Vagina (tissue), 2 donors: ENCODE measurements around the gene CXCR5. TPM values are rescaled to one million over a fixed set of nuclear protein-coding genes. Genes with fewer than 3 reads are reported as not detected.

Source experiments
- DNase-seq, 2 donors: peaks; one replicate each; pipeline ENCODE4 v3.0.0-alpha.2; 2017; ENCODE audit errors: extremely low spot score in 2 of 2
- H3K27ac ChIP-seq: fragments of 200-600 bp; sonication (generic); one replicate; pipeline ENCODE4 v1.5.1; 2019
- H3K27me3 ChIP-seq: fragments of 200-600 bp; sonication (generic); one replicate; pipeline ENCODE4 v1.5.1; 2019
- H3K36me3 ChIP-seq, 2 donors: fragments of 200-600 bp; sonication (generic); one replicate each; pipeline ENCODE4 v1.5.1; 2017 to 2019
- H3K4me1 ChIP-seq: fragments of 200-600 bp; sonication (generic); one replicate; pipeline ENCODE4 v1.5.1; 2019
- H3K4me3 ChIP-seq, 2 donors: fragments of 200-600 bp; sonication (generic); 1 replicate in 1 of 2; 2 replicates in 1 of 2; pipeline ENCODE4 v1.5.1; 2016 to 2019
- H3K9me3 ChIP-seq: fragments of 200-600 bp; sonication (generic); one replicate; pipeline ENCODE4 v1.5.1; 2019
- CTCF ChIP-seq, 3 experiments: fragments of 450-650 bp in 2 of 3; fragments of 200-600 bp in 1 of 3; sonication (generic) in 1 of 3; IDR thresholded peaks; one replicate each; pipeline ENCODE4 v1.5.1; 2017 to 2019; ENCODE audit warnings: antibody characterized with exemption in 3 of 3, mild to moderate bottlenecking in 2 of 3, moderate library complexity in 2 of 3
- POLR2A ChIP-seq, 2 donors: fragments of 450-650 bp; IDR thresholded peaks; one replicate each; pipeline ENCODE4 v1.6.1; 2017; ENCODE audit warnings: antibody characterized with exemption in 2 of 2, mild to moderate bottlenecking in 2 of 2, moderate library complexity in 2 of 2
- POLR2AphosphoS5 ChIP-seq, 2 donors: sonication (generic); formaldehyde crosslinking; IDR thresholded peaks; one replicate each; pipeline ENCODE4 v1.9.0; 2017; ENCODE audit warnings: antibody characterized with exemption in 2 of 2, mild to moderate bottlenecking in 2 of 2, low read depth in 1 of 2; ENCODE audit not compliant: insufficient read depth in 1 of 2
- intact Hi-C: fragments of 100-400 bp; cut with DNase I; formaldehyde crosslinking; loops from one replicate; pipeline ENCODE4 v1.15.1; 2023
- total RNA-seq: library from RNA; depleted of rRNA; stranded (reverse); fragments of >200 nt; gene quantifications from one replicate; pipeline ENCODE4 v1.2.3, GENCODE V29; 2016

The CXCR5 gene
- total RNA-seq, 1 donor from 2014 or later: not detected

DNA sequence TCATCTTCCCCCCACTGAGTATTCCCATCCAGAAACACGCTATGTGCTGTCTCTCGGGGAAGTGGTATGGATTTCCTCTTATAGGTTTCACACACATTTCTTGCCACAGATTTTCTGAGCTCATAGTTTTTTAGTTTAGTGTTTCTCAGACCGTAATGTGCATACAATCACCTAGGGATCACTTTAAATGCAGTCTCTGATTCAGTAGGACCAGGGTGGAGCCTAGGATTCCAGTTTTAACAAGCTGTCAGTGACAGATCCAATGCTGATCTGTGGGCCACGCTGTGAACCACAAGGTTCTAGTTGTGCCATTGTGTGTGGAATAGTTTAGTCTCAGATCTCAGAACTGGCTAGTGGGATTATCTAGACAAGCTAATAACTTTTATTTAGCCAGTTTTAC is 23.7 kb upstream of the CXCR5 start:
- Histone ChIP-seq H3K4me1 (no peaks in the 10 kb centered on the region), H3K9me3 (no peaks in the 10 kb centered on the region), H3K36me3 (no peaks in the 10 kb centered on the region), H3K27ac (no peak overlapping the region), H3K27me3 (no peaks in the 10 kb centered on the region), H3K4me3 (no peak overlapping the region)
- intact Hi-C loops: no loop called here
- no peak for DNase-seq
- no peak for TF ChIP-seq CTCF (IDR thresholded peaks at IDR 0.05)
- no peak for TF ChIP-seq POLR2AphosphoS5 (IDR thresholded peaks at IDR 0.05; ENCODE audit: insufficient read depth in 1 of 2, low read depth in 1 of 2)
- no peak for TF ChIP-seq POLR2A (IDR thresholded peaks at IDR 0.05)

GRCh38 chr11:118868659-118869058 is 15.0 kb upstream of the CXCR5 start:
- H3K9me3 ChIP-seq: no peaks in the 10 kb centered on the region
- TF ChIP-seq POLR2AphosphoS5 (IDR thresholded peaks at IDR 0.05; ENCODE audit: insufficient read depth in 1 of 2, low read depth in 1 of 2) (no peak), CTCF (IDR thresholded peaks at IDR 0.05) (no peak), POLR2A (IDR thresholded peaks at IDR 0.05) (no peak)
- no peak for DNase-seq
- peak overlapping the region; percentile 90 for H3K27ac ChIP-seq
- intact Hi-C loops: no loop called here
- no peak overlapping the region for H3K4me3 ChIP-seq
- no peaks in the 10 kb centered on the region for H3K36me3 ChIP-seq
- peaks cover 25% of the 10 kb centered on the region for H3K4me1 ChIP-seq
- H3K27me3 ChIP-seq: no peaks in the 10 kb centered on the region

GRCh38 chr11:118870396-118871343 is 13.0 kb upstream of the CXCR5 start:
- DNase-seq: peak in 1 of 2 donors; percentile 96
- TF ChIP-seq POLR2A (IDR thresholded peaks at IDR 0.05) (no peak), CTCF (IDR thresholded peaks at IDR 0.05) (peak in 1 of 3 experiments; percentile 4), POLR2AphosphoS5 (IDR thresholded peaks at IDR 0.05; ENCODE audit: insufficient read depth in 1 of 2, low read depth in 1 of 2) (peak in 1 of 2 donors; percentile 81)
- H3K27ac ChIP-seq: peak overlapping the region; percentile 90
- peaks cover 25% of the 10 kb centered on the region for H3K4me1 ChIP-seq
- intact Hi-C loops: no loop called here
- no peaks in the 10 kb centered on the region for H3K36me3 ChIP-seq
- peak overlapping the region; percentile 21 to 23 for H3K4me3 ChIP-seq
- H3K27me3 ChIP-seq: no peaks in the 10 kb centered on the region
- no peaks in the 10 kb centered on the region for H3K9me3 ChIP-seq

GRCh38 chr11:118872403-118872821 is 11.3 kb upstream of the CXCR5 start:
- intact Hi-C loops: no loop called here
- no peak for TF ChIP-seq POLR2A (IDR thresholded peaks at IDR 0.05)
- TF ChIP-seq POLR2AphosphoS5 (IDR thresholded peaks at IDR 0.05; ENCODE audit: insufficient read depth in 1 of 2, low read depth in 1 of 2): no peak
- TF ChIP-seq CTCF (IDR thresholded peaks at IDR 0.05): no peak
- Histone ChIP-seq H3K27me3 (no peaks in the 10 kb centered on the region), H3K36me3 (no peaks in the 10 kb centered on the region), H3K9me3 (no peaks in the 10 kb centered on the region), H3K4me3 (no peak overlapping the region), H3K4me1 (peaks cover 25% of the 10 kb centered on the region), H3K27ac (no peak overlapping the region)
- no peak for DNase-seq

- intact Hi-C loops: no loop called here
- H3K27me3 ChIP-seq: no peaks in the 10 kb centered on the region
- H3K9me3 ChIP-seq: no peaks in the 10 kb centered on the region
- TF ChIP-seq POLR2AphosphoS5 (IDR thresholded peaks at IDR 0.05; ENCODE audit: insufficient read depth in 1 of 2, low read depth in 1 of 2): no peak
- TF ChIP-seq POLR2A (IDR thresholded peaks at IDR 0.05): no peak
- no peak for TF ChIP-seq CTCF (IDR thresholded peaks at IDR 0.05)
- peaks cover 25% of the 10 kb centered on the region for H3K4me1 ChIP-seq
- H3K4me3 ChIP-seq: no peak overlapping the region
- H3K36me3 ChIP-seq: no peaks in the 10 kb centered on the region
- DNase-seq: no peak
- no peak overlapping the region for H3K27ac ChIP-seq
Measured at GRCh38 chr11:118873804-118874203, 9.9 kb upstream of the CXCR5 start.
